Immature natural killer cell (primary cell): Measurements from ENCODE around the gene DCTD. TPM values are rescaled to one million over a fixed set of nuclear protein-coding genes. Genes with fewer than 3 reads are reported as not detected.
"Not testable (repeated sequence)": the region's sequence is repeated elsewhere in the genome, so short reads cannot be mapped to it uniquely, and the experiment has no call there.

ENCODE experiments used
- DNase-seq, 3 donors: peaks; one replicate each; pipeline ENCODE4 v3.0.0; 2022; ENCODE audit warnings: mixed read lengths in 1 of 3
- H3K27ac Mint-ChIP-seq, 6 donors: one replicate each; pipeline ENCODE4 v1.8.0; 2020; ENCODE audit warnings: mixed read lengths in 6 of 6, mild to moderate bottlenecking in 5 of 6, inconsistent platforms in 4 of 6, moderate library complexity in 3 of 6
- H3K27me3 Mint-ChIP-seq, 3 donors: one replicate each; pipeline ENCODE4 v1.8.0; 2020 to 2021; ENCODE audit warnings: low read depth in 3 of 3, mild to moderate bottlenecking in 3 of 3, mixed read lengths in 3 of 3, moderate library complexity in 3 of 3, inconsistent platforms in 1 of 3
- H3K36me3 Mint-ChIP-seq, 3 donors: one replicate each; pipeline ENCODE4 v1.8.0; 2020; ENCODE audit warnings: mixed read lengths in 3 of 3, inconsistent platforms in 2 of 3, mild to moderate bottlenecking in 2 of 3
- H3K4me1 Mint-ChIP-seq, 2 donors: one replicate each; pipeline ENCODE4 v1.8.0; 2020; ENCODE audit warnings: inconsistent platforms in 2 of 2, mild to moderate bottlenecking in 2 of 2, mixed read lengths in 2 of 2, moderate library complexity in 1 of 2
- H3K4me3 Mint-ChIP-seq, 5 donors: one replicate each; pipeline ENCODE4 v1.8.0; 2020; ENCODE audit warnings: mild to moderate bottlenecking in 5 of 5, mixed read lengths in 5 of 5, inconsistent platforms in 3 of 5, moderate library complexity in 3 of 5
- H3K9me3 Mint-ChIP-seq, 6 donors: one replicate each; pipeline ENCODE4 v1.8.0; 2020; ENCODE audit warnings: mild to moderate bottlenecking in 6 of 6, mixed read lengths in 6 of 6, inconsistent platforms in 4 of 6, moderate library complexity in 3 of 6
- polyA plus RNA-seq, 3 donors: library from polyadenylated mRNA; unstranded; fragments of 300-500 nt; fragmentation: Illumina TruSeq; gene quantifications; one replicate each; pipeline ENCODE4 v1.2.3, GENCODE V29; 2021

The DCTD gene
- polyA plus RNA-seq, 3 donors from 2014 or later = 75.1 to 131 (median 96.9) TPM

DNA sequence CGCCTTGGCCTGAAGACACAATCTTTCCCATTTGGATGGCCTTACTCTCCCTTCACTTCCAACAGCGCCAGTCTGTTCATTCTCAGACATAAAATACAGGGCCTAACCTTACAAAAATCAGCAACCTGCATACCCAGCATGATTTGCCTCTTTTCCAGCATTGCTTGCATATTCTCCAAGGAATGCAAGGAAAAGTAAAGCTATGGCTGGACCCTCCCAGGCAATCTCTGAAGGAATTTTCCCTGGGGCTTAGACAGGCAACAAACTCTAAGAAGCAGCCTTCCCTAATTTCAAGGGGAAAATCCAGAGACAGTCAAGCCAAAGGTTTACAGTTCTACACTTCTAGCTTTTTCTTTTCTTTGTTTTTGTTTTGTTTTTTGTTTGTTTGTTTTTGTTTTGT lies 3.6 kb downstream of the DCTD start:
- no peak overlapping the region for H3K4me3 Mint-ChIP-seq
- peaks cover 3 to 11% (median 9%) of the 10 kb centered on the region in 3 donors for H3K27me3 Mint-ChIP-seq
- peaks cover 12 to 40% (median 26%) of the 10 kb centered on the region in 3 donors for H3K36me3 Mint-ChIP-seq
- no peaks in the 10 kb centered on the region for H3K9me3 Mint-ChIP-seq
- peak overlapping the region in 1 of 6 donors; percentile 3 for H3K27ac Mint-ChIP-seq
- no peak for DNase-seq
- peaks cover 26 to 71% of the 10 kb centered on the region in 2 donors for H3K4me1 Mint-ChIP-seq

DNA sequence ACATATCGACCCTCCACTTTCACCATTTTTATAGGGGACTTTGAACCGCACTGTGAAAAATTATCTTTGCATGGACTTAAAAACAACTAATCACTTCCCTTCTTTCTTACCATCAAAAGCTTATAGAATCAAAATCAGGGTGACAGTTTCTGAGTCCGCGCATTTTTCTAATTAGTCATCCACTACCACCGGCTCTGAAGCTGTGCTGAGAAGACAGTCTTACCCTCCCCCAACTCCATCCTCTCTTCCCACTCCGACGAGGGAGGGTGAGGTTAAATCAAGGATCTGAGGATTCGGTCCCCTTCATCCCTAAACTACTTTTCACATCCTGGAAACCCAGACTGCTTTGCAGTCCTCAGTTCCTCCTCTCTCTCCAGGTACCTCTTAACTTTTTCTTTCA lies 4.2 kb downstream of the DCTD start:
- H3K9me3 Mint-ChIP-seq = no peaks in the 10 kb centered on the region
- H3K36me3 Mint-ChIP-seq = peaks cover 12 to 43% (median 26%) of the 10 kb centered on the region in 3 donors
- H3K27ac Mint-ChIP-seq = peak overlapping the region in 3 of 6 donors; percentile 2 to 53 (median 13)
- peaks cover 3 to 9% (median 8%) of the 10 kb centered on the region in 3 donors for H3K27me3 Mint-ChIP-seq
- DNase-seq = no peak
- H3K4me1 Mint-ChIP-seq = peaks cover 20 to 65% of the 10 kb centered on the region in 2 donors
- no peak overlapping the region for H3K4me3 Mint-ChIP-seq

DNA sequence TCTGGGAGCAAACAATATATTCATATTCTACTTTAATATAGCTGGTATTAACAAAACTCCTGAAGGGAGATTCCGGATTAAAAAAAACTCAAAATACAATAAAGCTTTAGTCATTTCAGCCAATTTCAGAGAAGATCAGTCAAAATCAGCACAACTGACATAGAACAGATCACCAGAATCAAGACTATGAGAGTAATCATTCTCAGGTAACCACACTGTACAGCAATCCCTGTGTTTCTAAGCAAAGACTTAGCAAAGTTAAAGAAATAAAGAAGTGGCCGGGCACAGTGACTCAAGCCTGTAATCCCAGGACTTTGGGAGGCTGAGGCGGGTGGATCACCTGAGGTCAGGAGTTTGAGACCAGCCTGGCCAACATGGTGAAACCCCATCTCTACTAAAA lies 9.1 kb downstream of the DCTD start:
- peaks cover 16 to 61% (median 40%) of the 10 kb centered on the region in 3 donors for H3K36me3 Mint-ChIP-seq
- H3K4me1 Mint-ChIP-seq = peaks cover 11 to 51% of the 10 kb centered on the region in 2 donors
- H3K27me3 Mint-ChIP-seq = no peaks in the 10 kb centered on the region
- H3K4me3 Mint-ChIP-seq = no peak overlapping the region
- H3K27ac Mint-ChIP-seq = peak overlapping the region in 1 of 6 donors; percentile 4
- DNase-seq = no peak
- no peaks in the 10 kb centered on the region for H3K9me3 Mint-ChIP-seq

GRCh38 chr4:182907396-182907795 lies 9.8 kb downstream of the DCTD start:
- Mint-ChIP-seq H3K36me3 (peaks cover 16 to 57% (median 34%) of the 10 kb centered on the region in 3 donors), H3K27ac (no peak overlapping the region), H3K4me1 (peaks cover 9 to 45% of the 10 kb centered on the region in 2 donors), H3K9me3 (no peaks in the 10 kb centered on the region), H3K27me3 (no peaks in the 10 kb centered on the region), H3K4me3 (no peak overlapping the region)
- no peak for DNase-seq

DNA sequence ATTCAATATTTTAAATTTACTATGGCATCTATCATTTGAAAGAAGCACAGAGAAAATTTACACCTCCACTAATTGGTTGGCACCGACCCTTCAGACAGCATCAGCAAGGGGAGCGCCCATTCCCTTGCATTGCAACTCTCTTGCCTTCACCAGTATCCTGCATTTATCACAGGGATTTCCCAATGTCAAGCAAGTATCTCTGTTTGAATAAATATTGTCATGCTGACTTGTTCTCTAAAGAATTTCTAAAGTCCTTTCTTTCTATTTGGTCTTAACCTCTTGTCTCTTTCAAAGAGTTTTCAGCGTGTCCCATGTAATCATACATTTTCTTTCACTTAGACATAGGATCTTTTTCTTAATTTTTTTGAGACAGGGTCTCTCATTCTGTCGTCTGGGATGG lies 10.4 kb downstream of the DCTD start:
- Mint-ChIP-seq H3K36me3 (peaks cover 16 to 55% (median 30%) of the 10 kb centered on the region in 3 donors), H3K27ac (peak overlapping the region in 1 of 6 donors; percentile 24), H3K9me3 (no peaks in the 10 kb centered on the region), H3K4me3 (no peak overlapping the region), H3K27me3 (no peaks in the 10 kb centered on the region), H3K4me1 (peaks cover 5 to 38% of the 10 kb centered on the region in 2 donors)
- DNase-seq = no peak

- DNase-seq = no peak
- no peak overlapping the region for H3K4me3 Mint-ChIP-seq
- H3K4me1 Mint-ChIP-seq = peaks cover 5 to 22% of the 10 kb centered on the region in 2 donors
- H3K9me3 Mint-ChIP-seq = no peaks in the 10 kb centered on the region
- peaks cover 4 to 42% (median 18%) of the 10 kb centered on the region in 3 donors for H3K36me3 Mint-ChIP-seq
- H3K27me3 Mint-ChIP-seq = no peaks in the 10 kb centered on the region
- peak overlapping the region in 2 of 6 donors; percentile 20 to 44 for H3K27ac Mint-ChIP-seq
Observed at GRCh38 chr4:182905038-182905437, 12.1 kb downstream of the DCTD start.

GRCh38 chr4:182904211-182904761 lies 12.9 kb downstream of the DCTD start:
- Mint-ChIP-seq H3K9me3 (no peaks in the 10 kb centered on the region), H3K27me3 (no peaks in the 10 kb centered on the region), H3K36me3 (peaks cover 4 to 37% (median 18%) of the 10 kb centered on the region in 3 donors), H3K27ac (peak overlapping the region in 4 of 6 donors; percentile 11 to 44 (median 22)), H3K4me1 (peaks cover 5 to 19% of the 10 kb centered on the region in 2 donors), H3K4me3 (no peak overlapping the region)
- no peak for DNase-seq

- H3K9me3 Mint-ChIP-seq = no peaks in the 10 kb centered on the region
- no peak overlapping the region for H3K4me3 Mint-ChIP-seq
- H3K27ac Mint-ChIP-seq = no peak overlapping the region
- H3K4me1 Mint-ChIP-seq = peaks cover 8 to 18% of the 10 kb centered on the region in 2 donors
- DNase-seq = no peak
- no peaks in the 10 kb centered on the region for H3K27me3 Mint-ChIP-seq
- peaks cover 9 to 37% (median 25%) of the 10 kb centered on the region in 3 donors for H3K36me3 Mint-ChIP-seq
Observed at GRCh38 chr4:182903013-182903412, 14.2 kb downstream of the DCTD start.

- peaks cover 6 to 18% of the 10 kb centered on the region in 2 donors for H3K4me1 Mint-ChIP-seq
- H3K27me3 Mint-ChIP-seq = no peaks in the 10 kb centered on the region
- H3K36me3 Mint-ChIP-seq = peaks cover 9 to 31% (median 17%) of the 10 kb centered on the region in 3 donors
- no peak for DNase-seq
- H3K27ac Mint-ChIP-seq = no peak overlapping the region
- H3K9me3 Mint-ChIP-seq = no peaks in the 10 kb centered on the region
- no peak overlapping the region for H3K4me3 Mint-ChIP-seq
Observed at GRCh38 chr4:182901337-182901736, 15.8 kb downstream of the DCTD start.

DNA sequence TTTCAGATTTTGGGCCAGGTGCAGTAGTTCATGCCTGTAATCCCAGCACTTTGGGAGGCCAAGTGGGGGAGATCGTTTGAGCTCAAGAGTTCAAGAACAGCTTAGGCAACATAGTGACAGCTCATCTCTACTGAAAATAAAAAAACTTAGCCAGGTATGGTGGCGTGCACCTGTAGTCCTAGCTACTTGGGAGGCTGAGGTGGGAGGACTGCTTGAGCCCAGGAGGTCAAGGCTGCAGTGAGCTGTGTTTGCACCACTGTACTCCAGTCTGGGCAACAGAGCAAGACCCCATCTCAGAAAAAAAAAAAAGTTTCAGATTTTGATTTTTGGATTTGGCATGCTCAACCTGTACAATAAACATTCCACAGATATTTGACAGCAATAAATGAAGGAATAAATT lies 17.2 kb downstream of the DCTD start:
- peak overlapping the region in 2 of 6 donors; percentile 36 to 55 for H3K27ac Mint-ChIP-seq
- peaks cover 9 to 35% (median 17%) of the 10 kb centered on the region in 3 donors for H3K36me3 Mint-ChIP-seq

GRCh38 chr4:182898479-182898799 lies 18.7 kb downstream of the DCTD start:
- H3K4me1 Mint-ChIP-seq = peaks cover 3 to 4% of the 10 kb centered on the region in 2 donors
- peaks cover 5 to 31% (median 18%) of the 10 kb centered on the region in 3 donors for H3K36me3 Mint-ChIP-seq
- peaks cover 0 to 2% (median 2%) of the 10 kb centered on the region in 3 donors for H3K27me3 Mint-ChIP-seq
- H3K27ac Mint-ChIP-seq = peak overlapping the region in 2 of 6 donors; percentile 33 to 49
- DNase-seq = no peak
- no peak overlapping the region for H3K4me3 Mint-ChIP-seq
- no peaks in the 10 kb centered on the region for H3K9me3 Mint-ChIP-seq

More for the DNA sequence above, 17.2 kb downstream of the DCTD start:
- DNase-seq, H3K4me1 Mint-ChIP-seq, H3K4me3 Mint-ChIP-seq, H3K27me3 Mint-ChIP-seq, H3K9me3 Mint-ChIP-seq: not testable (repeated sequence)

GRCh38 chr4:182897601-182898478 lies 19.3 kb downstream of the DCTD start:
- Mint-ChIP-seq H3K4me3 (no peak overlapping the region), H3K36me3 (peaks cover 4 to 34% (median 18%) of the 10 kb centered on the region in 3 donors), H3K27me3 (peaks cover 0 to 2% (median 2%) of the 10 kb centered on the region in 3 donors), H3K4me1 (peaks cover 0 to 3% of the 10 kb centered on the region in 2 donors), H3K9me3 (no peaks in the 10 kb centered on the region), H3K27ac (peak overlapping the region in 1 of 6 donors; percentile 64)
- no peak for DNase-seq

GRCh38 chr4:182896421-182896820 lies 20.8 kb downstream of the DCTD start:
- Mint-ChIP-seq H3K36me3 (peaks cover 7 to 37% (median 19%) of the 10 kb centered on the region in 3 donors), H3K9me3 (no peaks in the 10 kb centered on the region), H3K27ac (no peak overlapping the region), H3K4me3 (no peak overlapping the region), H3K4me1 (peaks cover 0 to 3% of the 10 kb centered on the region in 2 donors), H3K27me3 (peaks cover 0 to 2% (median 2%) of the 10 kb centered on the region in 3 donors)
- no peak for DNase-seq

GRCh38 chr4:182895791-182896292 lies 21.3 kb downstream of the DCTD start:
- no peaks in the 10 kb centered on the region for H3K9me3 Mint-ChIP-seq

More at GRCh38 chr4:182895791-182896292, 21.3 kb downstream of the DCTD start:
- Mint-ChIP-seq H3K27me3 (peaks cover 0 to 2% (median 2%) of the 10 kb centered on the region in 3 donors), H3K4me1 (peaks cover 0 to 3% of the 10 kb centered on the region in 2 donors), H3K27ac (peak overlapping the region in 1 of 6 donors; percentile 27), H3K36me3 (peaks cover 12 to 42% (median 25%) of the 10 kb centered on the region in 3 donors), H3K4me3 (no peak overlapping the region)
- DNase-seq = no peak
